PC-3 (cell line): ENCODE results near the gene SULT2B1. TPM values are rescaled to one million over a fixed set of nuclear protein-coding genes. Genes with fewer than 3 reads are reported as not detected.

Experiments used
- ATAC-seq: fragments of 200-7000 bp; cut with Tn5 transposase; 2 replicates; pipeline ENCODE4 v1.9.1; 2020; ENCODE audit warnings: mild to moderate bottlenecking, moderate library complexity
- BruUV-seq: library from RNA; stranded (reverse); fragments of 400-500 nt; replicated peaks from 2 replicates; lab custom pipeline; 2021; lab: Mats Ljungman, UMichigan
- CTCF ChIA-PET: fragments of 300-600 bp; sonication (Branson Sonifier 250); formaldehyde crosslinking; loops from one replicate; lab custom pipeline; 2022; ENCODE audit warnings: antibody characterized with exemption; lab: Charles Lee
- POLR2A ChIA-PET: fragments of 300-600 bp; sonication (Branson Sonifier 250); formaldehyde crosslinking; loops from one replicate; lab custom pipeline; 2022; ENCODE audit warnings: antibody characterized with exemption; ENCODE audit not compliant: unreplicated experiment; lab: Charles Lee
- DNase-seq: peaks from one replicate; pipeline ENCODE4 v3.0.0-alpha.2; 2015
- H2AFZ ChIP-seq: fragments of 300-600 bp; sonication (generic); 2 replicates; pipeline ENCODE4 v1.6.0; 2016; ENCODE audit warnings: antibody characterized with exemption, low read length
- H3F3A ChIP-seq: fragments of 300-600 bp; sonication (generic); one replicate; pipeline ENCODE4 v1.6.0; 2017; ENCODE audit warnings: antibody characterized with exemption, low read length, control low read depth, mild to moderate bottlenecking; ENCODE audit not compliant: unreplicated experiment
- H3K27ac ChIP-seq: fragments of 300-600 bp; sonication (generic); 2 replicates; pipeline ENCODE4 v1.5.1; 2016; ENCODE audit warnings: mild to moderate bottlenecking, low read length
- H3K27me3 ChIP-seq: fragments of 300-600 bp; sonication (generic); 2 replicates; pipeline ENCODE4 v1.6.1; 2016; ENCODE audit warnings: low read length, mixed read lengths
- H3K36me3 ChIP-seq: fragments of 300-600 bp; sonication (generic); 2 replicates; pipeline ENCODE4 v1.6.1; 2016; ENCODE audit warnings: low read depth, mixed run types, low read length, mixed read lengths
- H3K4me1 ChIP-seq: fragments of 300-600 bp; sonication (generic); 2 replicates; pipeline ENCODE4 v1.5.1; 2016; ENCODE audit warnings: low read length; ENCODE audit not compliant: insufficient read depth
- H3K4me2 ChIP-seq: fragments of 300-600 bp; sonication (generic); 2 replicates; pipeline ENCODE4 v1.6.0; 2016; ENCODE audit warnings: low read length
- H3K4me3 ChIP-seq: fragments of 300-600 bp; sonication (generic); 2 replicates; pipeline ENCODE4 v1.5.1; 2016; ENCODE audit warnings: mild to moderate bottlenecking, low read length, mixed read lengths
- H3K79me2 ChIP-seq: fragments of 300-600 bp; sonication (generic); 2 replicates; pipeline ENCODE4 v1.6.1; 2017; ENCODE audit warnings: low read length, mixed read lengths
- H3K9ac ChIP-seq: fragments of 300-600 bp; sonication (generic); 2 replicates; pipeline ENCODE4 v1.6.0; 2016; ENCODE audit warnings: mild to moderate bottlenecking, low read length
- H3K9me2 ChIP-seq: fragments of 300-600 bp; sonication (generic); replicated peaks from 2 replicates; pipeline ENCODE4 v1.6.1; 2016; ENCODE audit warnings: mixed run types, low read length, mixed read lengths
- H3K9me3 ChIP-seq: fragments of 300-600 bp; sonication (generic); 2 replicates; pipeline ENCODE4 v1.6.1; 2016; ENCODE audit warnings: low read length, mixed read lengths
- H4K20me1 ChIP-seq: fragments of 300-600 bp; sonication (generic); 2 replicates; pipeline ENCODE4 v1.6.1; 2016; ENCODE audit warnings: low read length, mixed read lengths
- EZH2 ChIP-seq: fragments of 300-600 bp; sonication (generic); IDR thresholded peaks from one replicate; pipeline ENCODE4 v1.6.1; 2017; ENCODE audit warnings: antibody characterized with exemption, mild to moderate bottlenecking, low read length; ENCODE audit not compliant: unreplicated experiment
- EZH2phosphoT487 ChIP-seq: fragments of 300-600 bp; sonication (generic); IDR thresholded peaks from 2 replicates; pipeline ENCODE4 v1.6.1; 2018; ENCODE audit warnings: mild to moderate bottlenecking, antibody characterized with exemption, low read length, borderline replicate concordance
- intact Hi-C: fragments of 100-400 bp; cut with micrococcal nuclease; formaldehyde crosslinking; loops from 2 replicates; pipeline ENCODE4 v1.9.0; 2023
- total RNA-seq: library from RNA; depleted of rRNA; stranded (reverse); fragments of >200 nt; gene quantifications from 2 replicates; pipeline ENCODE4 v1.2.3, GENCODE V29; 2014
- TF ChIP-seq, protein P1 (sequence below): fragments of 300-600 bp; sonication (generic); conservative IDR thresholded peaks from 2 replicates; pipeline ENCODE4 v1.5.1; 2017; ENCODE audit warnings: antibody characterized with exemption, low read depth, mild to moderate bottlenecking, low read length

The SULT2B1 gene
- total RNA-seq, 1 experiment from 2014 or later: 6.7 TPM

DNA sequence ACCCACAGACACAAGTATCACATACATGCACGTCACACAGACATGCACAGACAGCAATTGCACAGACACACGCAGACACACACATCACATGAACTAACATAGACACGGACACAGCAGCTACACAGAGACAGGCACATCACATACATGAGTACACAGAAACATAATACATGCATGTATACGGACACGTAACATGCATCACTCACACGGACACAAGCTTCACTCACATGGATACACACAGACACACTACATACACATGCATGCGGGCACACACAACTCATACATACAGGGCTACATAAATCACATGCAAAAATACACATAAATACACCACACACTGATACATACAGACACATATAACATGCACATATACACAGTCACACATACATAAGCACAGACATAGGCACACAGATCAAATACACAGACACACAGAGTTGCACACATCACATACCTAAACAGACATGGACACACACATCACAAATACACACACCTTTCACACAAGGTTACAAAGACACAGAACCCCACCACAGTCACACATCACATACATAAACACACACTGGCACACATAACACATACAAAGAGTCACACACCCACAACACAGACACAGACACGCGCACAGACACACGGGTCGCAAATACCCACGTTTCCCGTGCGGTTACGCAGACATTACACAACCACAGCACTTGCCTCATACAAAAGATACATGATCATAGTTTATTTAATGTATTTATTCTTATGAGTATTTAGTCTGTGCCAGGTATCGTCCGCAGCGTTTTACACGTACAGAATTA is 39.3 kb upstream of the SULT2B1 start:
- BruUV-seq: no TSS peak
- peak overlapping the region; percentile 98 for H3K4me2 ChIP-seq
- CTCF ChIA-PET: no interaction called here
- no peaks in the 10 kb centered on the region for H3K36me3 ChIP-seq
- intact Hi-C loops: no loop called here
- no peak overlapping the region for H3K27ac ChIP-seq
- no peak for DNase-seq
- H2AFZ ChIP-seq: peak overlapping the region; percentile 96; the same call in 1 of the 2 replicates
- TF ChIP-seq, protein P1, sequence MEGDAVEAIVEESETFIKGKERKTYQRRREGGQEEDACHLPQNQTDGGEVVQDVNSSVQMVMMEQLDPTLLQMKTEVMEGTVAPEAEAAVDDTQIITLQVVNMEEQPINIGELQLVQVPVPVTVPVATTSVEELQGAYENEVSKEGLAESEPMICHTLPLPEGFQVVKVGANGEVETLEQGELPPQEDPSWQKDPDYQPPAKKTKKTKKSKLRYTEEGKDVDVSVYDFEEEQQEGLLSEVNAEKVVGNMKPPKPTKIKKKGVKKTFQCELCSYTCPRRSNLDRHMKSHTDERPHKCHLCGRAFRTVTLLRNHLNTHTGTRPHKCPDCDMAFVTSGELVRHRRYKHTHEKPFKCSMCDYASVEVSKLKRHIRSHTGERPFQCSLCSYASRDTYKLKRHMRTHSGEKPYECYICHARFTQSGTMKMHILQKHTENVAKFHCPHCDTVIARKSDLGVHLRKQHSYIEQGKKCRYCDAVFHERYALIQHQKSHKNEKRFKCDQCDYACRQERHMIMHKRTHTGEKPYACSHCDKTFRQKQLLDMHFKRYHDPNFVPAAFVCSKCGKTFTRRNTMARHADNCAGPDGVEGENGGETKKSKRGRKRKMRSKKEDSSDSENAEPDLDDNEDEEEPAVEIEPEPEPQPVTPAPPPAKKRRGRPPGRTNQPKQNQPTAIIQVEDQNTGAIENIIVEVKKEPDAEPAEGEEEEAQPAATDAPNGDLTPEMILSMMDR: no peak
- TF ChIP-seq EZH2phosphoT487 (no peak), EZH2 (no peak)
- POLR2A ChIA-PET: no interaction called here
- H3K27me3 ChIP-seq: no peaks in the 10 kb centered on the region
- ATAC-seq: no peak
- no peaks in the 10 kb centered on the region; the same call in 1 of the 2 replicates for H3K4me1 ChIP-seq
- H4K20me1 ChIP-seq: no peaks in the 10 kb centered on the region
- no peaks in the 10 kb centered on the region for H3K79me2 ChIP-seq
- H3F3A ChIP-seq: no peaks in the 10 kb centered on the region
- H3K4me3 ChIP-seq: peak overlapping the region; percentile 81
- no peaks in the 10 kb centered on the region for H3K9me2 ChIP-seq
- H3K9me3 ChIP-seq: no peaks in the 10 kb centered on the region
- no peak overlapping the region for H3K9ac ChIP-seq

DNA sequence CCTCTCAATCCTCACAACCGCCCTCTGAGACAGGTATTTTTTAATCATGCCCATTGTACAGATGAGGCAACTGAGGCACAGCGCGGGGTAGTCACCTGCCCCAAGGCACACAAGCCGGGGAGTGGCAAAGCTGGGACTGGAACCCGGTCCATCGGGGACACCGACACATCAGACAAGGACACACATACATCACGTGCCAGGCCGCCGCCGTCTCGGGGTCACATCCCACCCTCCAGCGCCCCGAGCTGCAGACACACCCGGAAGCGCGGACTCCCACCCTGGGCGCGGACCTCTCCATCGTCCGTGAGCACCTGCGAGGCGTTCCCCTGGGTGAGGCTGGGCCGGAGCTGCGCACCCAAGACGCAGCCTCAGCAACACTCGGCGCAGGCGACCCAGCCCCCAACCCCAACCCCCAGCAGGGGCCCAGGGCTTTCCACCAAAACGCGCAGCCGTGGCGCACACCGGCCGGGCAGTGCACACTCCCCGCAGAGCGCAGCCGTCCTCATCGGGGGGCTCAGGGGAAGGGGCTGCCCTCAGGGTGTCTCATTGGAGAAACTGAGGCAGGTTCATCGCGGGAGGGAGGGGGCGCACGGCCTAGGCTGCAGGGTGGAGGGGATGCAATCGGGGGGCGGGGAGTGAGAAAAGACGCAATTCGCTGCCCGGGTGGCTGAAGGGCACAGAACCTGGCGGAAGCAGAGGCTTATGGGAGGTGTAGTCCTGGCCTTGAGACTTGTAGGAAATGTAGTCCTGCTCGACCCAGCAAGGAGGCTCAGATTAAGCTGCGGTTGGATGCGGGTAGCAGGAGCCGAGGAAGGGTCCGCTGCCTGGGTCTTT is 38.5 kb upstream of the SULT2B1 start:
- ATAC-seq: peak; percentile 82
- Histone ChIP-seq H3K9me2 (no peaks in the 10 kb centered on the region), H3F3A (no peaks in the 10 kb centered on the region), H3K4me3 (peak overlapping the region; percentile 81), H4K20me1 (no peaks in the 10 kb centered on the region), H3K27me3 (no peaks in the 10 kb centered on the region), H3K79me2 (no peaks in the 10 kb centered on the region), H3K27ac (no peak overlapping the region), H3K9ac (0 out of 2 replicates have a peak overlapping the region, but pooled peaks have one; percentile 6), H3K4me2 (peak overlapping the region; percentile 98), H3K9me3 (no peaks in the 10 kb centered on the region), H2AFZ (peak overlapping the region; percentile 96), H3K4me1 (no peaks in the 10 kb centered on the region; the same call in 1 of the 2 replicates), H3K36me3 (no peaks in the 10 kb centered on the region)
- DNase-seq: peak; percentile 64
- ChIA-PET CTCF (no interaction called here), POLR2A (interaction anchor here (0.6 kb wide), 1 partner anchor 12 kb away, joined by 5 read pairs; no protein-coding TSS in a partner anchor)
- intact Hi-C loops: no loop called here
- TF ChIP-seq EZH2phosphoT487: no peak
- TF ChIP-seq, protein P1: no peak
- BruUV-seq: no TSS peak
